HEK293T (cell line): Measurements from ENCODE around the gene TMEM151A.
"Not testable (repeated sequence)": the region's sequence is repeated elsewhere in the genome, so short reads cannot be mapped to it uniquely, and the experiment has no call there.

ENCODE experiments used
- CTCF ChIA-PET: fragments of 350-600 bp; formaldehyde crosslinking; extraction: SDS; loops from one replicate; lab custom pipeline; 2021; ENCODE audit warnings: antibody characterized with exemption, inconsistent platforms; lab: Yijun Ruan, JAX
- POLR2A ChIA-PET: fragments of 350-600 bp; formaldehyde crosslinking; extraction: SDS; loops from one replicate; lab custom pipeline; 2020; ENCODE audit warnings: antibody characterized with exemption, inconsistent platforms; lab: Yijun Ruan, JAX
- DNase-seq: peaks from one replicate; pipeline ENCODE4 v3.0.0; 2012; ENCODE audit warnings: mixed read lengths; ENCODE audit errors: extremely low spot score
- ARNT ChIP-seq: fragments of 450-650 bp; IDR thresholded peaks from 2 replicates; pipeline ENCODE4 v1.6.1; 2017; ENCODE audit warnings: mild to moderate bottlenecking
- BHLHE40 ChIP-seq: fragments of 450-650 bp; IDR thresholded peaks from 2 replicates; pipeline ENCODE4 v1.6.1; 2016; ENCODE audit warnings: mild to moderate bottlenecking, moderate library complexity, borderline replicate concordance
- CTBP1 ChIP-seq: fragments of 450-650 bp; IDR thresholded peaks from 2 replicates; pipeline ENCODE4 v1.6.1; 2016; ENCODE audit warnings: borderline replicate concordance
- ELF4 ChIP-seq: fragments of 450-650 bp; IDR thresholded peaks from 2 replicates; pipeline ENCODE4 v1.6.1; 2017; ENCODE audit warnings: antibody characterized with exemption
- FOXA1 ChIP-seq: fragments of 450-650 bp; IDR thresholded peaks from 2 replicates; pipeline ENCODE4 v1.6.1; 2016; ENCODE audit warnings: mild to moderate bottlenecking
- FOXK2 ChIP-seq: fragments of 450-650 bp; IDR thresholded peaks from 2 replicates; pipeline ENCODE4 v1.6.1; 2016; ENCODE audit warnings: mild to moderate bottlenecking
- FOXM1 ChIP-seq: fragments of 450-650 bp; IDR thresholded peaks from 2 replicates; pipeline ENCODE4 v1.6.1; 2017; ENCODE audit warnings: mild to moderate bottlenecking, borderline replicate concordance
- HDGF ChIP-seq: fragments of 450-650 bp; IDR thresholded peaks from 2 replicates; pipeline ENCODE4 v1.6.1; 2017; ENCODE audit warnings: antibody characterized with exemption, borderline replicate concordance
- L3MBTL2 ChIP-seq: fragments of 450-650 bp; conservative IDR thresholded peaks from 2 replicates; pipeline ENCODE4 v1.6.1; 2016; ENCODE audit warnings: mild to moderate bottlenecking
- LEF1 ChIP-seq: fragments of 450-650 bp; IDR thresholded peaks from 2 replicates; pipeline ENCODE4 v1.6.1; 2017; ENCODE audit warnings: mild to moderate bottlenecking, borderline replicate concordance
- NFRKB ChIP-seq: fragments of 450-650 bp; IDR thresholded peaks from 2 replicates; pipeline ENCODE4 v1.6.1; 2016; ENCODE audit warnings: mild to moderate bottlenecking, moderate library complexity
- PKNOX1 ChIP-seq: fragments of 450-650 bp; IDR thresholded peaks from 2 replicates; pipeline ENCODE4 v1.6.1; 2016
- SP1 ChIP-seq: fragments of 450-650 bp; IDR thresholded peaks from 2 replicates; pipeline ENCODE4 v1.6.1; 2017
- SUZ12 ChIP-seq: fragments of 450-650 bp; IDR thresholded peaks from 2 replicates; pipeline ENCODE4 v1.6.1; 2016; ENCODE audit warnings: mild to moderate bottlenecking
- TARDBP ChIP-seq: fragments of 450-650 bp; IDR thresholded peaks from 2 replicates; pipeline ENCODE4 v1.6.1; 2016
- ZNF384 ChIP-seq: fragments of 450-650 bp; IDR thresholded peaks from 2 replicates; pipeline ENCODE4 v1.6.1; 2016

The TMEM151A gene

GRCh38 chr11:66316849-66317251 is 25.2 kb downstream of the TMEM151A start, which contains the start of gene CD248:
TSS of gene CD248 (minus strand) at chr11:66317044. CDS start at chr11:66317027, 17 bp downstream.
- no peak for TF ChIP-seq ZNF384
- CTCF ChIA-PET = no interaction called here
- DNase-seq = no peak
- POLR2A ChIA-PET = no interaction called here

- ChIA-PET CTCF (no interaction called here), POLR2A (interaction anchor here (0.9 kb wide), 1 partner anchor 28 kb away, joined by 4 read pairs; the partner anchor contains the start of gene YIF1A)
- no peak for DNase-seq
- TF ChIP-seq HDGF (no peak), CTBP1 (no peak), LEF1 (no peak), L3MBTL2 (no peak), PKNOX1 (no peak), TARDBP (no peak), BHLHE40 (no peak), FOXK2 (no peak), ARNT (no peak), FOXA1 (no peak), ZNF384 (no peak), ELF4 (no peak)
Observed at GRCh38 chr11:66317322-66317722, 25.6 kb downstream of the TMEM151A start.

- TF ChIP-seq ELF4 (no peak), PKNOX1 (no peak), NFRKB (no peak), ZNF384 (no peak), FOXM1 (no peak)
- ChIA-PET CTCF (no interaction called here), POLR2A (interaction anchor here (0.9 to 1.1 kb wide), 2 partner anchors 12 to 29 kb away, joined by 3 to 4 read pairs; partner anchors contain the start of gene YIF1A)
- DNase-seq = no peak
Observed at GRCh38 chr11:66317723-66318599, 26.3 kb downstream of the TMEM151A start.

GRCh38 chr11:66318600-66318970 is 26.9 kb downstream of the TMEM151A start:
- TF ChIP-seq LEF1 (no peak), CTBP1 (no peak)
- DNase-seq = no peak
- ChIA-PET CTCF (no interaction called here), POLR2A (interaction anchor here (1.1 kb wide), 1 partner anchor 13 kb away, joined by 3 read pairs; no protein-coding TSS in a partner anchor)

GRCh38 chr11:66320289-66320688 is 28.6 kb downstream of the TMEM151A start:
- CTCF ChIA-PET, POLR2A ChIA-PET, DNase-seq: not testable (repeated sequence)

GRCh38 chr11:66320748-66321147 is 29.1 kb downstream of the TMEM151A start:
- POLR2A ChIA-PET, CTCF ChIA-PET, DNase-seq: not testable (repeated sequence)

GRCh38 chr11:66321606-66322005 is 29.9 kb downstream of the TMEM151A start:
- no peak for TF ChIP-seq FOXK2
- TF ChIP-seq PKNOX1 = no peak
- no peak for TF ChIP-seq BHLHE40
- TF ChIP-seq ZNF384 = no peak
- no peak for TF ChIP-seq ARNT
- TF ChIP-seq FOXA1 = no peak
- no peak for TF ChIP-seq TARDBP
- TF ChIP-seq ELF4 = no peak
- no peak for TF ChIP-seq NFRKB
- no peak for TF ChIP-seq SUZ12
- TF ChIP-seq FOXM1 = no peak
- TF ChIP-seq LEF1 = no peak
- TF ChIP-seq SP1 = no peak
- no peak for TF ChIP-seq CTBP1
- TF ChIP-seq L3MBTL2 = no peak
- no peak for TF ChIP-seq HDGF
- no peak for DNase-seq

More at GRCh38 chr11:66321606-66322005, 29.9 kb downstream of the TMEM151A start:
- ChIA-PET POLR2A (interaction anchor here (1.1 to 1.5 kb wide), 2 partner anchors 9 to 33 kb away, joined by 4 to 5 read pairs; partner anchors contain the start of gene YIF1A), CTCF (interaction anchor here (0.7 to 1.7 kb wide), 3 partner anchors 10 to 34 kb away, joined by 3 to 18 read pairs (median 4); no protein-coding TSS in a partner anchor)
